Measurements from ENCODE around the gene XPA. TPM values are rescaled to one million over a fixed set of nuclear protein-coding genes. Genes with fewer than 3 reads are reported as not detected.

XPA gene
- total and polyA plus RNA-seq, 8 donors = 9.2 to 36.1 (median 31.8) TPM

DNA sequence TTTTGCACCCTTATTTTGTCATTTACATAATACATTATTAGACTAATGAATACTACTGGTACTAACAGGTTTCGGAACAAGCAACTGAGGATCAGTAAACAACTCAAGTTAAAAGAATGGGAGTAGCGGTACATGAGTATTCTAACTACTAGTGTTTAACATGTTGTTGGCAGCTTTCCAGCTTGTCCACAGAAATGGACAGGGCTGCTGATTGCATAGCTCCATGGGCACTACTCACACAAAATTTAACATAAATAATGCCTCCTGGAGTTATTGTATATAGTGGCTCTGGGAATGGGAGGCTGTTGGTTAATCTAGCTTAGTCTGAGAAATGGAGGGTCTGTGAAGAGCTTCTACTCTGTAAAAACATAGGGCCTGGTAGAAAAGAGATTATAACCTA, 56.8 kb downstream of the XPA start:
- TF ChIP-seq, protein P1, sequence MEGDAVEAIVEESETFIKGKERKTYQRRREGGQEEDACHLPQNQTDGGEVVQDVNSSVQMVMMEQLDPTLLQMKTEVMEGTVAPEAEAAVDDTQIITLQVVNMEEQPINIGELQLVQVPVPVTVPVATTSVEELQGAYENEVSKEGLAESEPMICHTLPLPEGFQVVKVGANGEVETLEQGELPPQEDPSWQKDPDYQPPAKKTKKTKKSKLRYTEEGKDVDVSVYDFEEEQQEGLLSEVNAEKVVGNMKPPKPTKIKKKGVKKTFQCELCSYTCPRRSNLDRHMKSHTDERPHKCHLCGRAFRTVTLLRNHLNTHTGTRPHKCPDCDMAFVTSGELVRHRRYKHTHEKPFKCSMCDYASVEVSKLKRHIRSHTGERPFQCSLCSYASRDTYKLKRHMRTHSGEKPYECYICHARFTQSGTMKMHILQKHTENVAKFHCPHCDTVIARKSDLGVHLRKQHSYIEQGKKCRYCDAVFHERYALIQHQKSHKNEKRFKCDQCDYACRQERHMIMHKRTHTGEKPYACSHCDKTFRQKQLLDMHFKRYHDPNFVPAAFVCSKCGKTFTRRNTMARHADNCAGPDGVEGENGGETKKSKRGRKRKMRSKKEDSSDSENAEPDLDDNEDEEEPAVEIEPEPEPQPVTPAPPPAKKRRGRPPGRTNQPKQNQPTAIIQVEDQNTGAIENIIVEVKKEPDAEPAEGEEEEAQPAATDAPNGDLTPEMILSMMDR (IDR thresholded peaks at IDR 0.05) = no peak
- intact Hi-C loops (cut with DNase I) = no loop called here
- Histone ChIP-seq H3K4me3 (no peak overlapping the region), H3K4me1 (peaks cover 4 to 32% of the 10 kb centered on the region in 2 donors), H3K9me3 (no peaks in the 10 kb centered on the region), H3K27ac (no peak overlapping the region), H3K36me3 (peaks cover 0 to 41% of the 10 kb centered on the region in 2 donors), H3K27me3 (no peaks in the 10 kb centered on the region)
- ATAC-seq = no peak
- peak in 1 of 4 donors; percentile 26 for DNase-seq

DNA sequence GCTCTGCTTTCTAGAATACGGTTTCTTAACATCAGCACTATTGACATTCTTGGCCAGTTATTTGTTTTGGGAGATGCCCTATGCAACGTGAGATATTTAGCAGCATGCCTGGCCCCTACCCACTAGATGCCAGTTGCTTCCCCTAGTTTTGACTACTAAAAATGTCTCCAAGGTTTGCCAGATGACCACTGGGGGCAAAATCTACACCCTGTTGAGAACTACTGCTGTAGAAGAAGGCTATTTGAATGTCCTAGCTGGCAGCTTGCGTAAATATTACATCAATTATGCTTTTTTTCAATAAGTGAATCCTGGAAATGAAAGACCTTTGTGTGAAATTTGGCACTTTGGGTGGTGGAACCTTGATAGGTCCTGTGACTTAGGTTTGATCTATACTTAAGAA, 58.5 kb downstream of the XPA start:
- TF ChIP-seq, protein P1 (IDR thresholded peaks at IDR 0.05) = no peak
- no peaks in the 10 kb centered on the region for H3K27me3 ChIP-seq
- peaks cover 0 to 25% of the 10 kb centered on the region in 2 donors for H3K36me3 ChIP-seq
- no peak overlapping the region for H3K27ac ChIP-seq
- no peaks in the 10 kb centered on the region for H3K9me3 ChIP-seq
- ATAC-seq (no peak), DNase-seq (no peak)
- H3K4me1 ChIP-seq = peaks cover 13 to 43% of the 10 kb centered on the region in 2 donors
- intact Hi-C loops (cut with DNase I) = no loop called here
- H3K4me3 ChIP-seq = no peak overlapping the region

DNA sequence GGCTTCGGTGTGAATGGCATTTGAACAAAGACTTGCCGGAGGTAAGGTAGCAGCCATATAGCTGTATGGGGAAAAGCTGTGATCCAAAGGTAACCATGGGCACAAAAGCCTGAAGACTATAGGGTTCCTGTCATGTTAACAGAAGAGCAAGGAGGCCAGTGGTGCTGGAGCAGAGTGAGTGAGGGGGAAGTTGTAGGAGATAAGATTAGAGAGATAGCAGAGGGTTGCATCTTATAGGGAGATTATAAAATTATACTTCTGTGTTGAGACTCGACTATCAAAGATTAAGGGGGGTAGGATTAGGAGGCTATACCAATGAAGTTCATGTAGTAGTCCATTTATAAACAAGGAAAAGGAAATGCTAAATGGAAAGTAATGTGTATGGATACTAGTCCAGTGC, 60.2 kb downstream of the XPA start:
- H3K4me1 ChIP-seq = peaks cover 17 to 48% of the 10 kb centered on the region in 2 donors
- no peak for DNase-seq
- TF ChIP-seq, protein P1 (IDR thresholded peaks at IDR 0.05) = no peak

DNA sequence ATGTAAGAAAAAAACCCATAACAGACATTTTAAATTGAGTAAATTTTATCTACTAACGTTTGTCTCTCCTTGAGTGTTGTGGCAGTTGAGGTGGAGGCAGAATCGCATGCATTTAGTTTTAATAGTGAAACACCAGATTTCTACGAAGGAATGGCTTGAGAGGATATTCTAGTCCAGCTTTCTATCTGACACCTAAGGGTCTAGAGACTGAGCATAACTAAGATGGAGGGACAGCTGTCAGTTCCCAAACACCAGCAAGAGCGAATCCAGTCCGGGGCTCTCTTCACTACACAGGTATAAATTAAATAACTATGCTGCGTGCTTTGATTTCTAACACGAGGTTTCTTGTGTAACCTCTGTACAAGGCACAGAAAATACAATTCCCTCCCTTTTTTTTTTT, 62.1 kb downstream of the XPA start:
- peak overlapping the region in 1 of 2 donors; percentile 89 for H3K4me3 ChIP-seq
- TF ChIP-seq, protein P1 (IDR thresholded peaks at IDR 0.05) = no peak
- intact Hi-C loops (cut with DNase I) = no loop called here
- H3K9me3 ChIP-seq = no peaks in the 10 kb centered on the region
- H3K27ac ChIP-seq = no peak overlapping the region
- peaks cover 22 to 54% of the 10 kb centered on the region in 2 donors for H3K4me1 ChIP-seq
- H3K36me3 ChIP-seq = no peaks in the 10 kb centered on the region
- H3K27me3 ChIP-seq = no peaks in the 10 kb centered on the region
- ATAC-seq (no peak), DNase-seq (no peak)

More for the DNA sequence above, 60.2 kb downstream of the XPA start:
- Histone ChIP-seq H3K9me3 (no peaks in the 10 kb centered on the region), H3K36me3 (peaks cover 0 to 7% of the 10 kb centered on the region in 2 donors), H3K27ac (no peak overlapping the region), H3K27me3 (no peaks in the 10 kb centered on the region), H3K4me3 (no peak overlapping the region)
- intact Hi-C loops (cut with DNase I) = no loop called here
- ATAC-seq = no peak

DNA sequence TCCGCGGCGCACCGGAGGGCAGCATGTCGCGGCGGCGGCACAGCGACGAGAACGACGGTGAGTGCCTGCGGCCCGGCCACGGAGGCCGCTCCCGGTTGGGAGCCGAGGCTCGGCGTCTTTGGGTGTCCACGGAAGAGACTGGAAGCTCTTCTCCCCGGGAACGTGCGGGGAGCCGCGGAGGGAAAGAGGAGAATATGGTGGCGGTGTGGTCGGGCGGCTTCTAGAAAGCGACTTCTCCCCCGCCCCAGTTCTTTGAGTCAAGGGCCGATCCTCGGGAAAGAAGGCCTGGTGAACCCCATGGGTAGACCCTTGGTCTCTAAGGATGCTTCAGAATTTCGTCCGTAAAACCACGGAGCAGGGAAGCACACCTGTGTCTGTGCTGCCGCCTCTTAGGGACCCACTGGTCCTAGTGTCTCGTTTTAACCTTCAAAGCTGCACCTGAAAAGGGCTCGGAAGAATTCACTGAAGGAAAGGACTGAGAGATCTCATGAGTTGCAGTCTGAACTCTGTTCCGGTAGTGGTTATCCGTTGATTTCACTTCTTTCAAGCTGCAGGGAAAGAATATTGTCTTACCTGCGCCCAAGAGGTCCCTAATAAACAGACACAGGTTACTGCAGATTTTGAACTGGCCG, 63.2 kb downstream of the XPA start:
- H3K27me3 ChIP-seq = no peaks in the 10 kb centered on the region
- peaks cover 22 to 53% of the 10 kb centered on the region in 2 donors for H3K4me1 ChIP-seq
- H3K9me3 ChIP-seq = no peaks in the 10 kb centered on the region
- peak in 1 of 4 donors; percentile 4 for DNase-seq
- intact Hi-C loops (cut with DNase I) = no loop called here
- no peaks in the 10 kb centered on the region for H3K36me3 ChIP-seq
- H3K4me3 ChIP-seq = peak overlapping the region; percentile 86 to 89
- peak overlapping the region; percentile 95 to 98 for H3K27ac ChIP-seq
- ATAC-seq = peak; percentile 3
- TF ChIP-seq, protein P1 (IDR thresholded peaks at IDR 0.05) = no peak

Measured in left lung (tissue), 10 donors.